ENCODE data around the gene SCML1. TPM values are rescaled to one million over a fixed set of nuclear protein-coding genes. Genes with fewer than 3 reads are reported as not detected.
A peak's percentile ranks its signal among the peaks of the same experiment; 100 is the strongest.

SCML1 gene
- total RNA-seq (2021; ENCODE audit: unreplicated experiment) (7.0 TPM), Bru-seq, nascent RNA (percentile 71 among the genes with signal in this experiment), BruChase-seq, experiment 1, labeled RNA remaining after a 2-hour chase (percentile 85 among the genes with signal in this experiment), BruChase-seq, experiment 2, labeled RNA remaining after a 6-hour chase (percentile 86 among the genes with signal in this experiment)
- polyA plus RNA-seq (2012; ENCODE audit: insufficient read length) = 2.8 TPM
- long read RNA-seq, partial matches to known transcripts = 1 of 10 reads
- long read RNA-seq, other reads (novel, unspliced or antisense) = 6 of 10 reads

GRCh38 chrX:17736856-17737709, at the start of gene SCML1:
Gene SCML1 (plus strand): TSS chrX:17737493. CDS start chrX:17744187, 6,694 bp downstream.
- ChIA-PET POLR2A (interaction anchor here (0.6 kb wide), 1 partner anchor 905 kb away, joined by 7 read pairs; no protein-coding TSS in a partner anchor), CTCF (no interaction called here)
- in situ Hi-C loops (cut with HindIII; ENCODE audit: low pct_unique_long_range_greater_than_20kb, low sequenced_read_pairs) (no loop called here), intact Hi-C loops (cut with micrococcal nuclease; ENCODE audit: unreplicated experiment) (no loop called here)
- BruUV-seq (replicated peaks) = no TSS peak
- Histone ChIP-seq H3K4me1 (ENCODE audit: control insufficient read depth, insufficient read depth, low read length) (peaks cover 5% of the 10 kb centered on the region), H3K27ac (ENCODE audit: low read length) (peak within 1 kb of the TSS; percentile 63), H3K4me3 (ENCODE audit: low read depth in 2 of 2, low read length in 2 of 2) (peak within 1 kb of the TSS; percentile 65 to 76), H3K36me3 (ENCODE audit: control insufficient read depth, insufficient read depth, low read length) (no peaks in the 10 kb centered on the region), H3K9me3 (ENCODE audit: control insufficient read depth, insufficient read depth, low read depth, low read length) (no peaks in the 10 kb centered on the region), H3K27me3 (ENCODE audit: control insufficient read depth, insufficient read depth, low read length) (no peaks in the 10 kb centered on the region)
- peak; percentile 61 for DNase-seq (ENCODE audit: low read depth, low spot score)
- ATAC-seq = peak; percentile 96
- TF ChIP-seq REST (IDR thresholded peaks at IDR 0.05; ENCODE audit: insufficient read depth in 1 of 2, low read depth in 2 of 2, low read length in 1 of 2) = no peak
- no peak for TF ChIP-seq POLR2AphosphoS5 (IDR thresholded peaks at IDR 0.05; ENCODE audit: low read depth, low read length)
- TF ChIP-seq CTCF (IDR thresholded peaks at IDR 0.05) = no peak
- no peak for TF ChIP-seq SIN3A (IDR thresholded peaks at IDR 0.05; ENCODE audit: borderline replicate concordance, insufficient read depth, low read depth, low read length)
- TF ChIP-seq TCF7L2 (IDR thresholded peaks at IDR 0.05; ENCODE audit: low read depth, low read length) = no peak

- Histone ChIP-seq H3K9me3 (ENCODE audit: control insufficient read depth, insufficient read depth, low read depth, low read length) (no peaks in the 10 kb centered on the region), H3K27me3 (ENCODE audit: control insufficient read depth, insufficient read depth, low read length) (no peaks in the 10 kb centered on the region), H3K4me1 (ENCODE audit: control insufficient read depth, insufficient read depth, low read length) (no peaks in the 10 kb centered on the region), H3K27ac (ENCODE audit: low read length) (no peak overlapping the region), H3K4me3 (ENCODE audit: low read depth in 2 of 2, low read length in 2 of 2) (no peak overlapping the region), H3K36me3 (ENCODE audit: control insufficient read depth, insufficient read depth, low read length) (no peaks in the 10 kb centered on the region)
- no peak for TF ChIP-seq SIN3A (IDR thresholded peaks at IDR 0.05; ENCODE audit: borderline replicate concordance, insufficient read depth, low read depth, low read length)
- TF ChIP-seq POLR2AphosphoS5 (IDR thresholded peaks at IDR 0.05; ENCODE audit: low read depth, low read length) = no peak
- no peak for TF ChIP-seq TCF7L2 (IDR thresholded peaks at IDR 0.05; ENCODE audit: low read depth, low read length)
- no peak for TF ChIP-seq CTCF (IDR thresholded peaks at IDR 0.05)
- no peak for TF ChIP-seq REST (IDR thresholded peaks at IDR 0.05; ENCODE audit: insufficient read depth in 1 of 2, low read depth in 2 of 2, low read length in 1 of 2)
- no TSS peak for BruUV-seq (replicated peaks)
- no peak for ATAC-seq
- in situ Hi-C loops (cut with HindIII; ENCODE audit: low pct_unique_long_range_greater_than_20kb, low sequenced_read_pairs) = no loop called here
- ChIA-PET CTCF (no interaction called here), POLR2A (no interaction called here)
- intact Hi-C loops (cut with micrococcal nuclease; ENCODE audit: unreplicated experiment) = no loop called here
- no peak for DNase-seq (ENCODE audit: low read depth, low spot score)
Observed at GRCh38 chrX:17687648-17688047, 49.6 kb upstream of the SCML1 start.

All from Panc1 (cell line).